NCI-H748 treated with DMSO at 0.1 percent for 48 hours (cell line): ENCODE measurements around the gene EXD1.

Experiments used
- DNase-seq: peaks from one replicate; lab custom pipeline; 2025; lab: John Stamatoyannopoulos, UW

Gene EXD1

GRCh38 chr15:41231422-41232226 lies 1.1 kb upstream of the EXD1 start:
- no peak for DNase-seq

DNA sequence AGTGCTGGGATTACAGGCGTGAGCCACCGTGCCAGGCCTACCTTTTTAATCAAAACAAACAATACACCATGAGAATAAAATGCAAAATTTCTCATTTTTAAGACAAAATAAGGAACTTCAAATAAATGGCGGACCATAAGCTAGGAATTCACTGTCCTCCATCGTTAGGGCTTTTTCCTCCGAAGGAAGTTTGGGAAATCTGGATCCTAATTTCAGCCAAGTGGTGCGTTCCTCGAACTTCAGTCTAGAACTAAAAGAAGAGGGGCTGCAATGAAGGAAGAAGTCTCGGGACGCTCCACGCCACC lies 260 bp downstream of the EXD1 start:
- no peak for DNase-seq

DNA sequence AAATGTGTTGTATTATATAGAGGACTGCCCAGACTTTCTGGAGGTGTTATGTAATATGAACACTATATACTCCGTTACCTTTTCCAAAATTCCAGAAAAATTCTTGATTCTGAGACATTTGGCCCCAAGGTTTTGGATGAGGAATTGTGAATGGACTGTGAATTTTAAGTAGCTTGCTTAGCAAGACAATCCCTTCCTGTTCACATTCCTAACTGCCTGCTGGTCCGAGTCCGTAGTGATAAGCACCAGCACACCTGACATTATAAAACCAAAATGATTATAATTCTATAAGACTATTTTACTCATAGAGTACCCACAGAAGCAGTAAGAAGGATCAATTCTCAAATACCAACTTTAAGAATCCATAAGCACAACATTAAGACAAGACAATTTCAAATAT lies 11.2 kb downstream of the EXD1 start:
- DNase-seq = no peak

DNA sequence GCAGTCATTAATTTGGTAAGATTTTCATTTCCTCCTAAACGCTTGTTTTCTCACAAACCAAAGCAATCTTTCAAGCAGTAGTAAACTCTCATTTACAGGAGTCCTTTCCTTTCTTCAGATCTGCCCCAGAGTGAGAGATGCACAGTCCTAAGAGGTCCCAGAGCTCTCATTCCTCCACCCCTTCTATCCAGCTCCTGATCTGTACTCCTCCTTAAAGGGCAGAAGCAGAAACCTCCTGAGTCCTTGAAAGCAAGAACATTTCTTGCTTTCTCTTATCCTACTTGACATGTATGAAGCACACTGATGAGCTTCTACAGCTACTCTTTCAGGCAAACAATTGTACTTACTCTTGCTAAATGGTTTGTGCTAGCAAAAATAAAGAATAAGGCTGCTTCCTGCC lies 11.7 kb downstream of the EXD1 start:
- no peak for DNase-seq

- no peak for DNase-seq
These were observed 14.8 kb downstream of the EXD1 start for GRCh38 chr15:41215708-41216107.

DNA sequence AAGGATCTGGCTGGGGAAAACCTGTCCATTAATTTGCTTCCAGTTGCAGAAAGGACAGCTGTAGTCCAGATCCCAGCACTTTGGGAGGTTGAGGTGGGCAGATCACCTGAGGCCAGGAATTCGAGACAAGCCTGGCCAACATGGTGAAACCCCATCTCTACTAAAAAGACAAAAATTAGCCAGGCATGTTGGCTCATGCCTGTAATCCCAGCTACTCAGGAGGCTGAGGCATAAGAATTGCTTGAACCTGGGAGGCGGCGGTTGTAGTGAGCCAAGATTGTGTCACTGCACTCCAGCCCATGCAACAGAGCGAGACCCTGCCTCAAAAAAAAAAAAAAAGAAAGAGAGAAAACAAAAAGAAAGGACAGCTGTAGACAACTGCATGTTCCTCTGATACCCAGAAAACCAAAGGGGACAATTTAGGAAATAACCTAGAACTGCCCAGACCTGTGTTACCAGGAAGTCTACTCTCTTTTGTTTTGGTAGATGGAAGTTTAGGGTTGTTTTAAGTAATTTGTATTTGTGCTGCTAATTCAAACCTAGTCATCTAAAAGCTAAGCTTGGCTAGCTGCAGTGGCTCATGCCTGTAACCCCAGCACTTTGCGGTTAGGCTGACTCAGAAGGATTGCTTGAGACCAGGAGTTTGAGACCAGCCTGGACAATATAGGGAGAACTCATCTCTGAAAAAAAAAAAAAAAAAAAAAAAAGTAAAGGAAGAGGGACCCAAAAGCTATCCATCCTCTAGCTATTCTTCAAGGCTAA lies 22.7 kb downstream of the EXD1 start:
- DNase-seq = no peak

DNA sequence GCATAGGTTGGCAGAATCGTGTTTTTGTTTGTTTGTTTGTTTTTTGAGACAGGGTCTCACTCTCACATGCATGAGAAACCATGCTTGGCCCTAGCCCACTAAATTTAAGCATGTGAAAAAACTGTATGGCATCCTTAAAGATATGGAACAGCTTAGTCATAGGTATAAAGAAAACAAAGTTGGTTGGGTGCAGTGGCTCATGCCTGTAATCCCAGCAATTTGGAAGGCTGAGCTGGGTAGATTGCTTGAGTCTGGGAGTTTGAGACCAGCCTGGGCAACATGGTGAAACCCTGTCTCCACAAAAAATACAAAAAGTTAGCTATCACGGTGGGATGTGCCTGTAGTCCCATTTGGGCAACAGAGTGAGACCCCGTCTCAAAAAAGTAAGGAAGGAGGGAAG lies 25.2 kb downstream of the EXD1 start:
- no peak for DNase-seq

DNA sequence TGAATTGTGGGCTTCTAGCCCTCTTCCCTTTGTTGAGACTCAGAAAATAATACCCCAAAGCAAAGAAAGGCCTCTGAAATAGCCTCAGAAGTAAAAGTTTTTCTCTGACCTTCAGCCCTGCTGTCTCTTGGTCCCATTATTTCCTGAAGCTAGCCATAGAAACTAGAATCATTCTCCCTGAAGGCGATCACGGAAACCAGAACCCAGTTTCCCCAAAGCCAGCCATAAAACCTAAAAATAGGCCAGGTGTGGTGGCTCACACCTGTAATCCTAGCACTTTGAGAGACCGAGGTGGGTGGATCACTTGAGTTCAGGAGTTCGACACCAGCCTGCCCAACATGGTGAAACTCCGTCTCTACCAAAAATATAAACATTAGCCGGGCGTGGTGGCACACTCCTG lies 27.2 kb downstream of the EXD1 start:
- no peak for DNase-seq

GRCh38 chr15:41199470-41199869 lies 31.1 kb downstream of the EXD1 start:
- DNase-seq = no peak

DNA sequence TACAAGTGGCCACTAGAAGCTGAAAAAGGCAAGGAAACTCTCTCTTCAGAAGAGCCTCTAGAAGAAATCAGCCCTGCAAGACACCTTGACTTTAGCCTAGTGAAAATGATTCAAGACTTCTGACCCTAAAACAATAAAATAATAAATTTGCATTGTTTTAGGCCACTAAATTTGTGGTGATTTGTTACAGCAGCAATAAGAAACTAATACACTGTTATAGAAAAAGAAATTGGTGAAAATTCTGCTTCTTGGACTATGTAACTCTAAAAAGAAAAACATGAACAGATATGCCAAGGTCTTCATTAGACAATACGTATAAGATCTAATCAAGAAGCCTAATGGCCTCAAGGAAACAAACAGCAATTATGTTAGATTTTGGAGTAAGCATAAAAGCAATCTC lies 36.1 kb downstream of the EXD1 start:
- no peak for DNase-seq

GRCh38 chr15:41183581-41183980 lies 47.0 kb downstream of the EXD1 start:
- DNase-seq = no peak

GRCh38 chr15:41182266-41182665 lies 48.3 kb downstream of the EXD1 start:
- no peak for DNase-seq

DNA sequence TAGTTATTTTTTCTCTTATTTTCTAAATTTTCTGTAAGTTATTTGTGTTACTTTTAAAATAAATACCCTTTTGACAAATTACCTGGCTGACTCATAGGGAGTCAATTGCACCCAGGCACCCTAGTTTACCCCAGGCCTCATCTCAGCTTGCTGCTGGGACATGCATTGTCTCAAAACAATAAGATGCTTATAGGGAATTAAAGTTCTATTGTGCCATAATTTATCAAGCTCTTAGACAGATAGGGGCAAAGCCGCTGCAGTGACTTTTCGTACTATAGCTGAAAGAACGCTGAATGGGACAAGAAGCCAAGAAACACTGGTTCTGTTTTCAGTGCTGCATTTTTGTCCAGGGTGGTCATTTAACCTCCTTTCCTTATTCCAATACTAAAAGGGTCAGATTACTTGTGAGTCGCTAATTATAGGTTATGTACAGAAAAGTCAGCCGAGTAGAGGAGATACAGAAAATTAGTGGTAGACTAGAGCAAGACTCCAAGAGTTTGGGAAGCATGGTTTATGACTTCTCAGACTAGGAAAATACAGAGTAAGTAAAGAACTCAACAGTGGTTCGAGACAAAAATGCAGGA lies 50.3 kb downstream of the EXD1 start:
- DNase-seq = no peak

- no peak for DNase-seq
These were observed 60.8 kb downstream of the EXD1 start for GRCh38 chr15:41169781-41170180.

- no peak for DNase-seq
These were observed 61.5 kb downstream of the EXD1 start for GRCh38 chr15:41169086-41169485.

- no peak for DNase-seq
These were observed 68.8 kb downstream of the EXD1 start for GRCh38 chr15:41161736-41162135.

DNA sequence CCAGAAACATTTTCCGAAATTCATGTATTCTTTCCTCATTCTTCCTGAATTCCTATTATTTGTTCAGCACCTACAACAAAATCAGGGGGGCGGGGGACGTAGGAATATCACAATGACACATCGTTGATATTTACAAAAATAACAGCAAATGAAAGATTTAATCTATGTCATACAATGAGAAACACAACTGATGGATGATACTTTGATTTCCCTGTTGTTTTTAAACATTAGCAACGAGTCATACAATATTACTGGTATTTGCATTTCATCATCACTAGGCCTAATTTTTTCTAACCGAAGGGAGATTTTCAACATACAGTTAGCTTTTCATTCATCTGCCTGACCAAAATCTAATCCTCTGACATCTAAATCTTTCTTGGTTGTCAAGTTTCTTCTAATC lies 69.2 kb downstream of the EXD1 start:
- no peak for DNase-seq

GRCh38 chr15:41160639-41161315 lies 69.8 kb downstream of the EXD1 start:
- DNase-seq = no peak

GRCh38 chr15:41154412-41154811 lies 76.1 kb downstream of the EXD1 start:
- no peak for DNase-seq

GRCh38 chr15:41153733-41154132 lies 76.8 kb downstream of the EXD1 start:
- no peak for DNase-seq

DNA sequence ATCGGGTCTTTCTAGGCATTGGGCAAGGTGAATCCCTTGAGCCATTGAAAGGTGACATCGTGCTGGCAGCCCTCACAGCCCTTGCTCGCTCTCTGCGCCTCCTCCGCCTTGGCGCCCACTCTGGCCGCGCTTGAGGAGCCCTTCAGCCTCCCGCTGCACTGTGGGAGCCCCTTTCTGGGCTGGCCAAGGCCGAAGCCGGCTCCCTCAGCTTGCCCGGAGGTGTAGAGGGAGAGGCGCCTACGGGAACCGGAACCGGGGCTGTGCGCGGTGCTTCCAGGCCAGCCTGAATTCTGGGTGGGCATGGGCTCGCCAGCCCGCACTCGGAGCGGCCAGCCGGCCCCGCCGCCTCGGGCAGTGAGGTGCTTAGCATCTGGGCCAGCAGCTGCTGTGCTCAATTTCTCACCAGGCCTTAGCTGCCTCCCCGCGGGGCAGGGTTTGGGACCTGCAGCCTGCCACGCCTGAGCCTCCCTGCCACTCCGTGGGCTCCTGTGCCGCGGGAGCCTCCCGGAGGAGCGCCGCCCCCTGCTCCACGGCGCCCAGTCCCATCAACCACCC lies 79.0 kb downstream of the EXD1 start:
- DNase-seq = no peak

- no peak for DNase-seq
These were observed 80.3 kb downstream of the EXD1 start for GRCh38 chr15:41150279-41150678.

GRCh38 chr15:41148065-41148464 lies 82.5 kb downstream of the EXD1 start:
- DNase-seq = no peak
